Hematopoietic multipotent progenitor cell treated with erythropoietin and hydrocortisone succinate and interleukin-3 and kit ligand, for 6 days (in vitro differentiated cells): ENCODE data around the gene SCN5A.

ENCODE experiments used
- DNase-seq: peaks from one replicate; pipeline ENCODE4 v3.0.0-alpha.2; 2015

Gene SCN5A

DNA sequence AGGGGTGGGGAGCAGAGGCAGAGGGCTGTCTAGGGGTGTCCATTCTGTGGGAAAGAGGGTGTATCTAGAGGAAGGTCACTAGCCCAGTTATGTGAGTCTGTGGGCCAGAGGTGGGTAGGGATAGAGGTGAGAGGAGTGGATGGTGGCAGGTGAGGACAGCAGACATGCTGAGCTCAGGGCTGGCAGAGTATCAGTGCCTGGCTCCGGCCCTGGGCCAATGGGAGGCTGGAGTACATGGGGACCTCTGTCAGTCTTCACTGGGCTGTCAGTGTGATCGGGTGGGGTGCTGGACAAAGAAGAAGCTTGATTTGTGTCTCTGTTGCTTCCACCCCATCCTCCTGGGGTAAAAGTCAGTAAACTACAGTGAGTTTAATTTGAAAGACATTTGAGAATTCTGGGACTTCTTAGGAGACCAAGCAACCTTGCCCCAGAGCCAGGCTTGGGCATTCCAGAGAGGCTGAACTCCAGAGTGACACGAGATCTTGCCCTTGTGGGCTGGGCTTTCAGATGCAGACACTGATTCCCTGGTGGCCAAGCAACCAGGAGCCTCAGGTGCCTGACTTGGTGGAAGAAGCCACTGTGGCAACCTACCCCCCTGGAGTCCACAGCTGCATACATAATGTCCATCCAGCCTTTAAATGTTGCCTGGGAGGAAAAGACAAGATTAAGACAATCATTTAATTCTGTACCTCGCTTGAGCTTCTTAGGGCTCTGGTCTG is 92.7 kb downstream of the SCN5A start:
- DNase-seq: no peak

DNA sequence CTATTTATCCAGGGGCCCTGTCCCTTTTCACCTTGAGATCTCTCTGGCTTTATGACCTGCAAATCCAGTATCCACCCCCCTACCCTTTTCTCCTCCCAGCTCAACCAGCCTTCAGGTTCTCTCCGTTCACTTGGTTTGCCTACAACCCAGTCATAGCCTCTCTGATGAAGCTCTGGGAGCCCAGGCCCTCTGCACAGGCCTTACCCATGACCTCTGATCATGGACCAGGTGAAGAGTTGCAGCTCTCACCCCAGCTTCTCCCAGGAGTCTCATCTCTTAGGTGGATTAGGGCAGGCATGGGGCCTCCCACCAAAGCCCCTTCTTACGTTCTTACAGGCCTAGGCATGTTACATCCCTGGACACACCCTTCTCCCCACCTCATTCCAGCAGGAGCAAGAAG is 93.6 kb downstream of the SCN5A start:
- no peak for DNase-seq

DNA sequence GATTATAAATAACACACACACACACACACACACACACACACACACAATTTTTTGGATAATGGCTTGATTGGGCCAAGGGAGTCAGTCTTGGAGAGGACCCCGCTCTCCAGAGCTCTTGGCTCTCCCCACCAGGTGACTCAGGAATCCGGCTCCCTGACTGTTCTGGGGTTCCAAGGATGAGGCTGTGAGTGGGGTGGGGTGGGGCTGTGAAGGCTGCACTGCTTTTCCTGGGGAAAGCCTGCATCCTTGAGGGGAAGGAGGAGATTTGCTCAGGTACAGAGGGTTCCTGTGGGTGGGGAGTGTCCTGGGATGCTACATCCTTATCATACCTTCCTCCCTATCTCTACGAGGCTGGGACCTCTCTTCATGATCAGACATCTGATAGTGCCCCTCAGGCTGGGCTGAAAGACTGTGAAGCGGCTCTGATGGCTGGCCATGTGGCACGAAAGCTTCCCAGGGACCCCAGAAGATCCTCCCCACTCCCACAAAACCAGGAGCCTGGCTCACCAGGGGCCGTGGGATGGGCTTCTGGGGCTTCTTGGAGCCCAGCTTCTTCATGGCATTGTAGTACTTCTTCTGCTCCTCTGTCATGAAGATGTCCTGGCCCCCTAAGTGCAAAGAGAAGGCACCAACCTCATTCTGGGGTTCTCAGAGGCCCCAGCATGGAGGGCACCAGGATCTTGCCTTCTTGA is 94.2 kb downstream of the SCN5A start:
- DNase-seq: no peak

DNA sequence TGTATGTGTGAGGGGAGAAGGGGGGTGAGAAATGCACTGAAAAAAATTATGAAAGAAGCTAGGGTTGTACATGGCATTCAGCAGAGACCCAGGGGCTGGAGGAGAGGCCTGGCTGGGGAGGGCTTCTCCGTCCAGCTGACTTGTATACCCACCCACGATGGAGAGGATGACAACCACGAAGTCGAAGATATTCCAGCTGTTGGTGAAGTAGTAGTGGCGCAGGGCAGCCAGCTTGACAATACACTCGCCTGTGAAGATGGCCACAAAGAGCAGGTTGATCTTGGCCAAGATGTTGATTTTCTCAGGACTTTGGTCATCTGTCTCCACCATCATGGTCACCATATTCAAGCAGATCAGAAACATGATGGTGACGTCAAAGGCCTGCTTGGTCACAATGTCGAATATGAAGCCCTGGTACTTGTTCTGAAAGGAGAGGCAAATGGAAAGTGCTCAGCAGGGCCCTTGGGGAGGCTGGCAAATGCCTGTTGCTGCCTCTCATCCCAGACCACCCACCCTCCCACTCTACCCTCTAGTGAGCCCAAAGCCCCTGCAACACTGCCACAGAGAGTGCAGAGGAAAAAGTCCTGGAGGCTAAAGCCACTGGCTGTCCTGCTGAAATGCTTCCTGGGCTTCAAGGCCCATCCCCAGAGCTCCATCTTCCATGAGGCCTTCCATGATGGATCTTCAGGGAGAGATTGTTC is 95.2 kb downstream of the SCN5A start:
- no peak for DNase-seq

DNA sequence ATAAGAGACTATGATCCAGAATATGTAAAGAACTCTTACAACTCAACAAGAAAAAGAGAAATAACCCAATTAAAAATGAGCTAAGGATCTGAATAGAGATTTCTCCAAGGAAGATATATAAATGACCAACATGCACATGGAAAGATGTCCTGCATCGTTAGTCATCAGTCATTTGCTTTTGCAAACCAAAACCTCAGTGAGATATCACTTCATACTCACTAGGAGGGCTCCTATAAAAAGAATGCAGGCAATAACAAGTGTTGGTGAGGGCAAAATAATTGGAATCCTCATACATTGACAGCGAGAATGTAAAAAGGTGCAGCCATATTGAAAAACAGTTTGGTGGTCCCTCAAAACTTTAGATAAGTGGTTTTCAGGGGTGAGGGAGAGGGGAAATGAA is 96.4 kb downstream of the SCN5A start:
- DNase-seq: no peak

DNA sequence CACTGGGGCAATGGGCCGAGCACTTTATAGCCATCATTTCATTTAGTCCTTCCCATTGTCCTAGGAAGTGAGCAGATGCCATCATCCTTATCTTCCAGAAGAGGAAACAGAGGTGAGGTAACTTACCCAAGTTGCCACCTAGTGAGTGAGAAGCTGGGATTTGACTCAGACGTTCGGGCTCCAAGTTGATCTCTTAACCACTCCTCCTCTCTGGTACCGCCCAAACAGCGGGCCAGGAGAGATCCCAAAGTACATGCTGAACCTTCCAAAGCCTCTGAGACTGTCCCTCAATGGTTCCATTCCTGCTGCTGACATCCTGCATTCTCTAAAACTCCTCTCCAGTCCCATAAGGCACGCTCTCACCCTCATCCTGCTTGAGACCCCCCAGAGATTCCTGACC is 97.1 kb downstream of the SCN5A start:
- no peak for DNase-seq

DNA sequence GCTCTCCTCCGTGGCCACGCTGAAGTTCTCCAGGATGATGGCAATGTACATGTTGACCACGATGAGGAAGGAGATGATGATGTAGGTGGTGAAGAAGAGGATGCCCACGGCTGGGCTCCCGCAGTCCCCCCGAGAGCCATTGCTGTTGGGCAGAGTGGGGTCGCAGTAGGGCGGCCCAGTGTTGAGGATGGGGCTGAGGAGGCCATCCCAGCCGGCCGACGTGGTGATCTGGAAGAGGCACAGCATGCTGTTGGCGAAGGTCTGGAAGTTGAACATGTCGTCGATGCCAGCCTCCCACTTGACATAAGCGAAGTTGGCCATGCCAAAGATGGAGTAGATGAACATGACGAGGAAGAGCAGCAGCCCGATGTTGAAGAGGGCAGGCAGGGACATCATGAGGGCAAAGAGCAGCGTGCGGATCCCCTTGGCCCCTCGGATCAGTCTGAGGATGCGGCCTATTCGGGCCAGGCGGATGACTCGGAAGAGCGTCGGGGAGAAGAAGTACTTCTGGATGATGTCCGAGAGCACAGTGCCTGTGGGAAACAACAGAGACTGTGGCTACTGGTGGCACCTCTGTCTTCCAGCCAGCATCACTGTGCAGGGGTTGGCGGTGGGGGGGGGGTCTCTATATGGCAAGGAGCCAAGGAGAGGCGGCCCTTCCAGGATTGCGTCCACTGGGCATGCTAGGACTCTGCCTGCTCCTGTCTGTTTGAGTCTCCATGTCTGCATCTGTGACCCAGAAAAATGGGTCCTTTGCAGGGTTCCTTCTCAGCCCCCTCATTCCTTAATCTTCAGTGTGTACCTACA is 98.3 kb downstream of the SCN5A start:
- no peak for DNase-seq

DNA sequence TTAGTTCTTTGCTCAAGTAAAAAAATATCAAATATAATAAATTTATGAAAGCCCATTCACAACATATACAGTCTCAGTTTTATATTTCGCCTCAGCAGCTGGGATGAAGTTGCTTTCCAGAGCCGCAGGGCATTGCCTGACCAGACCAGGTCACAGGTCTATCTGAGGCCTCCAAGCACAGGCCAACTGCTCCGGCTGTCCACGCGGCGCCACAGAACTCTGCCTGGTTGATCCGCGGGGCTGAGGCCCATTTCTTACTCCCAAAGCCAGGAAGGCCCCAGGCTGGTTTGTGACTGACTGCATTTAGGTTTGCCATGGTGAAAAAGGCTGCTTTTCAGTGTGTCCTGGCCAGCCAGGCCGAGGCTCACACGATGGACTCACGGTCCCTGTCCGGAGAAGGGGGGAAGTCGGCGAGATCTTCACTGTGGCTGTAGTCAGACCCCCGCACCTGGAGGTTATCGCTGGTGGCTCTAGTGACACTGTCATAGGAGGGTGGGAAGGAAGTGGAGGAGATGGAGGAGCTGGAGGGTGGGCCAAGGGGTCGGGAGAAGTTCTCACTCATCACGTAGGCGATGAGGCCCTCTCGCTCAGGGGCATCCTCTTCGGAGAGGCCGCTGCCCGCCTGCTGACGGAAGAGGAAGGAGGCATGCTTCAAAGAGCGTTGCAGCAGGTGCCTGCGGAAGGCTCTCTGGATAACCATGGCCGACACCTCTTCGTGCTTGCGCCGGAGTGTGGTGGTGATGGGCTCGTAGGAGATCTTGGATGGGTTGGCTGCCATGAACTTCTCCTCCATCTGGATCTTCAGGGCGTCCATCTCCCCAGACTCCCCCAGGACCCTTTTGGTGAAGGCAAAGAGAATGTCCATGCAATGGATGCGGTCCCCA is 99.3 kb downstream of the SCN5A start:
- no peak for DNase-seq

DNA sequence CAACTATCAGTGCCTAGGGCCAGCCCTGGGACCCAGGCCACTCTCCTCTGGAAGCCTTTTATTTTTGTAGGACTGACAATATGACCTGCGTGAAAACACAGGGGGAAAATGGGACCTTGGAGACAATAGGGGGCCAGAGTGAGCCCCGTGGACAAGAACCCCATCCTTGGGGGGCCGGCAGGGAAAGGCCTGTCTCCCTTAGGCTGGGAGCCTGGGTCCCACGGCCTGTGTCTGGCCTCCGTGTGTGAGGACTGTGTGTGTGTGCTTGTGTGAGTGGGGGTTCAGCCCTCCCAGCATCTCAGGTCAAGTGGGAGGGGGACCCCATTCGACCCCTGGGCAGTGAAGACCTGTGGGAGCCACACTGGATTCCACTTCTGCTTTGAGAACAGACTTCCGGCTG is 100.0 kb downstream of the SCN5A start:
- no peak for DNase-seq

DNA sequence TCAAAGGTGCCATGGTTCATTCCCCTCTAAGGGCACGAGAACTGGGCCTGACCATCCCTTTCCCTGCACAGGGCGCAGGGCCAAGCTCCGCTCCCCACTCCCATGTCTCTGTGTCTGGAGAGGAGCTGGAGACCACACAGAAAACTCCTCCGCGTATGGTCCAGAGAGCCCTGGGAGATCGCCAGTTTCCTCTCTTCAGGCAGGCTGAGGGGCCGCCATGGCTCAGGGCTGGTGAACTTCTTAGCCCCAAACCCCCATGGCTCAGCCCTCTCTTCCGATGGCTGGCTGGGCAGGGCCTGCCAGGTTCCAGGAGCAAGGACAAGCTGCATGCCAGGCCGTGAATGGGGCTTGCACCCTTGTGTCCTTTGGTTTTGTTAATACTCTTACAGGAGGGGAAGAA is 100.4 kb downstream of the SCN5A start:
- DNase-seq: no peak

DNA sequence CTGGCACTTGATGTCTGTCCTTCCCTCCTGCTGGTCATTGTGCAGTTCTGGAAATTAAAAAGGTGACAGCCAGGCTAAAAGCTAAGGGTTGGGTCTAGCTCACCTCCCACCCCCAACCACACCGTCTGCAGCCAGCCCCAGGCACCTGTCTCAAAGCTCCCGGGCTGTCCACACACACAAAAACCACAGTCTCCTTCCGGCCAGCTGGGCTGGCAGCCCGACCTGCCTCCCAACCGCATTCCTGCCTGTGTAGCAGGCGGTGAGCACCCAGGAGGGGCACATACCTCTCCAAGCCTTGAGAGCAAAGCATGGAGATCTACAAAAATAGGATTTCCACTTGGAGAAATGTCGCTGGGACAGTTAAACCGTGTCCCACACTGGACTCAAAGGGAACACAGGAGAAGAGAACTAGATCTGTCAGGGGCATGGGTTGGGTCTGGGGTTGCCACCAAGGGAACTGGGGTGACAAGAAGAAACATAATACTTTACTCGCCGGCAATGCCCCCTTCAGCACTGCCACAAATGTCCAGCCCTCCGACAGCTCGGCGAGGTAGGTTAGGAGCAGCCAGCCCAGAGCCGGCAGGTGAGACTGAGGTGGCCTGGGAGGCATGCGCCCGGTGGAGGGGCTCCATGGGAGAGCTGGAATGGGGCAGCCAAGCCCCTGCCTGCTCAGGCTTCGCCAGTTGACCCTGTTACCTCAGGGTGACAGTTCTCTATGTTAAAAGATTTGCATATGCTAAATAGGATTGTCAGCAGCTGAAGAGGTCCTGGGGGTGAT is 101.1 kb downstream of the SCN5A start:
- DNase-seq: no peak

DNA sequence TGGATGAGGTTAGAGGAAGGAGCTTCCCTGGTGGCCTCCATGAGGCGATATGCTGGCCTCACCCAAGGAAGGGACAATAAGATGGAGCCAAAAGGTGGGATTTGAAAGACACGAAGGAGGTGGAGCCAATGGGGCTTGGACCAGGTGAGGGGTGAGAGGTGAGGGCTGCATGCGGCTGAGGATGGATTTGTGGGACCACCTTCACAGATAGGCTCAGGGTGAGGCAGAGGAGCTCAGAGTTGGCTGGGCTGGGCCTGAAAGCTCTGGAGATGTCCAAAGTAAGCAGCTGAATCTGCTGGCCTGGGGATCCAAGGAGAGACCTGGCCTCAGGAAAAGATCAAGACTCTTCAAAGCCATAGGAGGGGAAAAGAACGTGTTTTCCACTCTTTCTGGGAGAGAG is 103.5 kb downstream of the SCN5A start:
- no peak for DNase-seq

DNA sequence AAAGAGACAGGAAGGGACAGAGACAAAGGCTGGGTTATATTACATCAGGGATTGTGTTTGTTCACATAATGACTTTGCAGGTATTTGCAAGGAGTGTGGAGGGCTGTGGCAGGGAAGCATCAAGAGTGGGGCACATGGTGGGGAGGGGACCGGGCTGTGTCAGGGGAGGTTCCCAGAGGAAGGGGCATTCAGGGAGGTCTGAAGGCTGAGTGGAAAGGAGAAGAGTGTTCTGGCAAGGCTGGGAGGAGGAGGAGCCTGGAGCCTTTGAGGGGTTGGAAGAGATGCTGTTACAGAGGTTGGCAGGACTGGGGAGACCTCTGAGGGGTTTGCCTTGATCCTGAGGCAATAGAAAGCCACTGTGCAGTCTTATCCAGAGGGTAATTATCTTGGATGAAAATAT is 103.9 kb downstream of the SCN5A start:
- DNase-seq: no peak

DNA sequence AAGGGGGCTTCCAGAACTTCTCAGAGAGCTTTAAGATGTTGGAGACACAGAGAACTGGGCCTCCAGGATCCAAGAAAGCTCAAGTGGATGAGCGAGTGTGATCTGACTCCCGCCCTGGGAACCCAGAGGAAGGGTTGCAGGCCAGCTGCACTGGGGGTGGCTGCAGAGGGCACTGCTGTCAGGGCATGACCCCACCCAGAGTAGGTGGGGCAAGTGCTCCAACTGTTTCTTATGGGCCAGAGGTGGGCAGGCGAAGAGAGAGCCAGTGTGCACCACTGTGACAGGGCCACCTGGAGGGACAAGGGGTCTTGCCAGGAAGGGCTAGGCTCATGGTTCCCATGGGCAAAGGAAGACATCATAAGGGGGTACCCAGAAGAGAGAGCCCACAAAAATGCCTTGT is 104.6 kb downstream of the SCN5A start:
- DNase-seq: no peak

DNA sequence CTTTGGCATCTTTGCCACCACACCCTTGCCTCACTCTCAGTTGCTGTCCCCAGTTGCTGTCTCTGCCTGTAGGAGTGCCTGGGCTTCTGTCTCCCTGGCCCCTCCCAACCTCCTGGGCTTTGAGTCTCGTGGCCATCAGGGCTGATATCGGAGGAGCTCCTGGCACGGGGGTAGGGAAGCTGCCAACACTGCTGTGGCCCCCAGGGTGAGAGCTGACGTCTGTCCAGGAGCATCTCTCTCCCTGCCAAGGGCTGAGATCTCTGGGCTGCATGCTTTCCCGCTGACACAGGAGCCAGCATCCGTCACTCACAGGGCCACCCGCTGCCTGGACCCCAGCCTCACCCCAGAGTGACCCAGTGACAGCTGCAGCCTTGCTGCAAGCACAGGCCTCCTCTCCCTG is 105.9 kb downstream of the SCN5A start:
- no peak for DNase-seq

DNA sequence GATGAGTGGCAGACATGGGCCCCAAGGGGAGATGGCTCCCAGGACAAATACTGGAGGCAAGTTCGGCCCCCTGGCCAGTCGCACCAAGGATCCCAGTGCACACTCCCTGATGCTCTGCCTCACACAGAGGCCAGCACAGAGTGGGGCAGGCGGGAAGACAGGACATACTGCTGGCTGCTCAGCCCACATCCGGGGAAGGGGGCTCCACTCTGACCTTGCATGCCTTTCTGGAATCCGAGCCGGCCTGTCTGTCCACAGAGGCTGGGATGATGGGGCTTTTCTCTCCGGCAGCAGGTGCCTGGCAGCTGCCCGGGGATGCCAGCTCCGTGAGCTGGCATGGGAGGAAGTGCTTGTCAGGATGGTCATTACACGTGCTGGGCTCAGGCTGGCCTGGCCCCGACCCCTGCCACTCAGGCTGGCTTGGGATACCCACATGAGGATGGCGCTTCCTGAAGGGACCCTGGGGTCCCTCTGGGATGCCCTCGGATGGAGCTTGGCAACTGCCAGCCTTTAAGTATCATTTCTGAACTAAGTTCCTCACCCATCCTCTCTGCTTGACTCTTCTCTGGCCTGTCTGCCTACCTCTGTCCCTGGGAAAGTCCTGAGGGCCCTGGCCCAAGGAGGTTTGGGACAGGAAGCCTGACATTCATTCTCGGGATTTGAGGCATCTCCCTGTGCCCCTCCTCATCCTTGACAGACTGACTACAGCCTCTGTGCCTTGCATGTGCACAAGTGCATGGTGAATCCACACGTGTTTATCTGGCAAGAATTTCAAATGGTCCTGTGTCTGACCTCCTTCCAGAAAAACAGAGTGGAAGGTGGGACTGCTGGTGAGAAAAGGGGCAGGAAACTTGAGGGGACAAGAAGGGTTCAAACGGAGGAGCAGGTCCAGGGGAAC is 106.8 kb downstream of the SCN5A start:
- DNase-seq: no peak

DNA sequence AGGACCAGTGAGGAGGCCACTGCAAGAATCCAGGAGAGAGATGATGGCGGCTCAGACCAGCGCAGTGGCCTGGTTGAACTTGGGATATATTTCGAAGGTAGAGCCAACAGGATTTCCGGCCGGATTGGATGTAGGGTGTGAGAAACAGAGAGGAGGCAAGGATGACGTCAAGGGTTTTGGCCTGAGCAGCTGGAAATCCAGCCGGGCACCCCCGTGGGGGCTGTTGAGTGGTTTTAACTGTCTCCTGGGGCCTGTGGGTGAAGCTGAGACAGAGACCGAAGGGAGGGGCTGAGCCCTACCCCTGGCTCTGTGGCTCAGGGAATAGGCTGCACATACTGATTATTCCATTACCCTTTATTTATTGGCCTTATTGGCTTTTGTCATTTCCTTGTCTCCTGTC is 107.7 kb downstream of the SCN5A start:
- no peak for DNase-seq

DNA sequence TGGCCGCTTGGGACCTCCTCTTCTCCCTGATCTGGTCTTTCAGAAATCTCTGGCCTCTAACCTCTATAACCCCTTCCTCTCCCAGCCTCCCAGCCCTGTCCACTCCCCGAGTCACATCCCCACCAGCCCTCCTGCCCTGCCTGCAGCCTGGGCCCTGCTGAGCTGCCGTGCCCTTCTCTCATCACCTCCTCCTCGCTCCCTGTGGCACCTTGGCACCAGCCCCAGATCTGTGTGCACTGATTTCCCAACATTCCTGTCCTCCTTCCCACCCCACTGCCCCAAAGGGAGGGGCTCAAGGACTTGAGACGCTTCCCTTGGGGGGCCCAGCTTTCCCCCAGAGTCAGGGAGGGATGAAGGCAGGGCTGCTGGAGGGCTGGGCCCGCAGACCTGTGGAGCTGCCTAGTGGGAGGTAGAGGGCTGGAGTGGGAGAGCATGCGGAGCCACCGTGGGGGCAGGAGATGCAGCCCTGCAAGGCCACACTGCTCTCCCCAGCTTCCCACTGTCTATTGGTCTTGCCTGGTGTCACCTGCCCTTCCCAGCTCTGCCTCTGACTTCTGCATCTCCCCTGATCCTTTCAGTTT is 110.6 kb downstream of the SCN5A start:
- DNase-seq: no peak

DNA sequence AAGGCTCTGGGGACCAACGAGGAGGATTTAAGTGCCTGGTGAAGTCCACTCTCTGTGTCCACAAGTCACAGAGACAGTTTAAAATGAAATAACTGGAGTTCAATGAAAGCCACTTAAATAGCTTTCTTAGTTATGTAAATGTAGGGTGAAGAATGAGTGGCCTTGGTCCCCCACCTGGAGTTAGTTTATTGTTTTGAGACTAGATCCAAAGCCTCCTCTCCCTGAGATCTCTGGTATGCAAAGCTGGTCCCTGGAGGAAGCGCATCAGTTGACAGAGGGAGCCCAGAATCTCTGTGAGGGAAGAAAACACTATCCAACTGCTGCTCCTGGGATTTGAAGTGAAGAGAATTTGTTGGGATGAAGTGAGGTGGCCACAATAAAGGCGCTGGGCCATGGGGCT is 112.8 kb downstream of the SCN5A start:
- no peak for DNase-seq

DNA sequence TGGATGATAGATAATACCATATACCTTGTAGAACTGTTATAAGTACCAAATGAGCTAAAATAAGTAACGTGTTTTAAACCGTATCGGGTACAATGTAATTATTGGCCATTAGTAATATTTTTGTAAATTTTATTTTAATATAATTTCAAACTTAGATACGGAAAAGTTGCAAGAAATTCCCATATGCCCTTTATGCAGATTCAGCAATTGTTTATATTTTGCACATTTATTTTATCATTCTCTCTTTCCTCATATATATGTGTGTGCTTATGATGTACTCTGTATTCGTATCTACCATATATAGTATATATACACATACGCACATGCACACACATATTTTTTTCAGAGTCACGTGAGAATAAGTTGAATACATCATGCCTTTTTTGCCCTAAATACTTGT is 114.9 kb downstream of the SCN5A start:
- no peak for DNase-seq
